K562 (cell line): Measurements from ENCODE around the gene RIMKLB. TPM values are rescaled to one million over a fixed set of nuclear protein-coding genes. Genes with fewer than 3 reads are reported as not detected.

Experiments
- ATAC-seq: fragments of 200-7000 bp; cut with Tn5 transposase; 3 replicates; pipeline ENCODE4 v1.9.1; 2020; ENCODE audit warnings: moderate library complexity
- BruUV-seq: library from RNA; stranded (reverse); fragments of 400-500 nt; replicated peaks from 2 replicates; lab custom pipeline; 2021; lab: Mats Ljungman, UMichigan
- CTCF ChIA-PET: fragments of 300-600 bp; formaldehyde crosslinking; extraction: SDS; loops from one replicate; lab custom pipeline; 2021; ENCODE audit warnings: low intra/inter-chr PET ratio; lab: Yijun Ruan, JAX
- POLR2A ChIA-PET: fragments of 300-600, 350-650 bp; sonication (Branson Sonifier 250); formaldehyde crosslinking; extraction: SDS; loops from one replicate; lab custom pipeline; 2021; ENCODE audit warnings: antibody characterized with exemption, inconsistent platforms; lab: Yijun Ruan, JAX
- DNase-seq, 4 experiments: peaks; one replicate each; pipeline versions ENCODE4 v3.0.0 to v3.0.0-alpha.2; 2011 to 2018; ENCODE audit warnings: low spot score in 3 of 4, mixed read lengths in 3 of 4; ENCODE audit errors: extremely low read depth in 1 of 4
- FAIRE-seq: peaks from 2 replicates; lab custom pipeline; 2011; peaks lifted over from hg19 to GRCh38; lab: Jason Lieb, UNC
- H2AFZ ChIP-seq: 2 replicates; pipeline ENCODE4 v1.6.0; 2011; ENCODE audit warnings: low read depth, low read length, control low read depth, inconsistent platforms
- H3K27ac ChIP-seq: fragments of 200-600 bp; 3 replicates; pipeline ENCODE4 v1.8.0; 2011; ENCODE audit warnings: low read depth, mild to moderate bottlenecking, control low read depth, inconsistent platforms, low read length, moderate library complexity, mixed read lengths; ENCODE audit errors: extremely low read depth
- H3K27me3 ChIP-seq, 2 experiments: fragments of 300-600 bp in 1 of 2; 2 replicates in 1 of 2; 3 replicates in 1 of 2; pipeline versions ENCODE4 v1.6.0 to v1.8.0; 2011; ENCODE audit warnings: inconsistent platforms in 2 of 2, low read length in 2 of 2, mild to moderate bottlenecking in 1 of 2, mixed read lengths in 1 of 2, moderate library complexity in 1 of 2; ENCODE audit not compliant: control insufficient read depth in 2 of 2, insufficient read depth in 2 of 2
- H3K36me3 ChIP-seq: fragments of 300-600 bp; 3 replicates; pipeline ENCODE4 v1.8.0; 2011; ENCODE audit warnings: mild to moderate bottlenecking, low read length, inconsistent platforms; ENCODE audit not compliant: control insufficient read depth, insufficient read depth
- H3K4me1 ChIP-seq, 2 experiments: fragments of 200-600 bp in 1 of 2; replicated peaks in 1 of 2; 2 replicates in 1 of 2; 3 replicates in 1 of 2; pipeline versions ENCODE4 v1.5.1 to v1.8.0; 2011; ENCODE audit warnings: inconsistent platforms in 2 of 2, low read length in 2 of 2, mild to moderate bottlenecking in 1 of 2, mixed read lengths in 1 of 2, moderate library complexity in 1 of 2; ENCODE audit not compliant: control insufficient read depth in 2 of 2, insufficient read depth in 2 of 2
- H3K4me2 ChIP-seq: 2 replicates; pipeline ENCODE4 v1.6.1; 2011; ENCODE audit warnings: low read length, control low read depth, inconsistent platforms, mixed read lengths; ENCODE audit not compliant: insufficient read depth
- H3K4me3 ChIP-seq: fragments of 200-600 bp; sonication (generic), shearing (Covaris generic); 2 replicates; pipeline ENCODE4 v1.5.1; 2016; ENCODE audit warnings: control low read depth, inconsistent platforms
- H3K79me2 ChIP-seq: fragments of 200-600 bp; 3 replicates; pipeline ENCODE4 v1.8.0; 2011; ENCODE audit warnings: low read length, inconsistent platforms; ENCODE audit not compliant: control insufficient read depth, insufficient read depth
- H3K9ac ChIP-seq, 2 experiments: 2 replicates each; pipeline versions ENCODE4 v1.6.0 to v1.6.1; 2011; ENCODE audit warnings: low read depth in 2 of 2, low read length in 2 of 2, control low read depth in 1 of 2, inconsistent platforms in 1 of 2, mild to moderate bottlenecking in 1 of 2, mixed read lengths in 1 of 2; ENCODE audit not compliant: insufficient read depth in 1 of 2
- H3K9me1 ChIP-seq: one replicate; pipeline ENCODE4 v1.6.0; 2011; ENCODE audit warnings: inconsistent platforms, mild to moderate bottlenecking, low read length, moderate library complexity; ENCODE audit not compliant: control insufficient read depth, insufficient read depth
- H3K9me3 ChIP-seq: replicated peaks from 2 replicates; pipeline ENCODE4 v1.5.1; 2011; ENCODE audit warnings: low read depth, low read length, inconsistent platforms; ENCODE audit not compliant: control insufficient read depth, insufficient read depth
- H4K20me1 ChIP-seq: replicated peaks from 2 replicates; pipeline ENCODE4 v1.6.1; 2011; ENCODE audit warnings: low read length, inconsistent platforms, mixed read lengths; ENCODE audit not compliant: control insufficient read depth, insufficient read depth
- CGGBP1 ChIP-seq: fragments of 250-450 bp; sonication (Bioruptor Pico); IDR thresholded peaks from 2 replicates; pipeline ENCODE4 v1.9.0; 2021; ENCODE audit warnings: mild to moderate bottlenecking
- E2F6 ChIP-seq, 2 experiments: IDR thresholded peaks; 2 replicates each; pipeline ENCODE4 v1.6.1; 2011; ENCODE audit warnings: borderline replicate concordance in 1 of 2, control low read depth in 1 of 2, low read depth in 1 of 2, low read length in 1 of 2, mild to moderate bottlenecking in 1 of 2, mixed read lengths in 1 of 2, moderate library complexity in 1 of 2; ENCODE audit not compliant: insufficient read depth in 1 of 2, insufficient read length in 1 of 2, poor library complexity in 1 of 2, severe bottlenecking in 1 of 2; ENCODE audit errors: extremely low read depth in 1 of 2
- EGR1 ChIP-seq: fragments of 450-650 bp; conservative IDR thresholded peaks from 2 replicates; pipeline ENCODE4 v1.6.1; 2017; ENCODE audit warnings: mild to moderate bottlenecking
- MTA2 ChIP-seq: fragments of 450-650 bp; IDR thresholded peaks from 2 replicates; pipeline ENCODE4 v1.6.1; 2016; ENCODE audit warnings: low read depth
- NCOA2 ChIP-seq, 2 experiments: fragments of 450-650 bp; IDR thresholded peaks; 2 replicates each; pipeline ENCODE4 v1.6.1; 2018; ENCODE audit warnings: mild to moderate bottlenecking in 2 of 2, moderate library complexity in 1 of 2; ENCODE audit not compliant: partially characterized antibody in 2 of 2
- NONO ChIP-seq, 2 experiments: fragments of 200-400 bp in 1 of 2; fragments of 450-650 bp in 1 of 2; formaldehyde crosslinking in 1 of 2; IDR thresholded peaks; 2 replicates each; pipeline ENCODE4 v1.6.1; 2017; ENCODE audit warnings: low read depth in 2 of 2, mild to moderate bottlenecking in 2 of 2, moderate library complexity in 2 of 2, low read length in 1 of 2
- RBM25 ChIP-seq: fragments of 200-400 bp; formaldehyde crosslinking; IDR thresholded peaks from 2 replicates; pipeline ENCODE4 v1.6.1; 2018; ENCODE audit warnings: low read length, low read depth, moderate library complexity; ENCODE audit not compliant: severe bottlenecking
- SETDB1 ChIP-seq: IDR thresholded peaks from one replicate; pipeline ENCODE4 v1.6.1; 2012; ENCODE audit warnings: low read length, control low read depth, inconsistent platforms
- SMARCC2 ChIP-seq: fragments of 450-650 bp; IDR thresholded peaks from 2 replicates; pipeline ENCODE4 v1.6.1; 2017; ENCODE audit warnings: antibody characterized with exemption, moderate library complexity, mild to moderate bottlenecking, low read depth
- WHSC1 ChIP-seq: IDR thresholded peaks from one replicate; pipeline ENCODE4 v1.6.1; 2012; ENCODE audit warnings: low read length, control low read depth, inconsistent platforms
- ZNF232 ChIP-seq: sonication (generic); formaldehyde crosslinking; IDR thresholded peaks from 2 replicates; pipeline ENCODE4 v1.8.0; 2022; ENCODE audit warnings: mild to moderate bottlenecking, missing genetic modification reagents
- ZNF239 ChIP-seq: fragments of 250-450 bp; sonication (Bioruptor Pico); IDR thresholded peaks from 2 replicates; pipeline ENCODE4 v1.4.0; 2020; ENCODE audit warnings: mild to moderate bottlenecking
- ZNF551 ChIP-seq: fragments of 250-450 bp; sonication (Bioruptor Pico); IDR thresholded peaks from 2 replicates; pipeline ENCODE4 v1.5.0; 2021; ENCODE audit warnings: mild to moderate bottlenecking, moderate library complexity
- ZNF639 ChIP-seq, 2 experiments: fragments of 200-800 bp in 1 of 2; sonication (Bioruptor generic) in 1 of 2; sonication (generic) in 1 of 2; formaldehyde crosslinking in 1 of 2; IDR thresholded peaks in 1 of 2; conservative IDR thresholded peaks in 1 of 2; 2 replicates each; pipeline versions ENCODE4 v1.5.0 to v1.6.1; 2016 to 2020; ENCODE audit warnings: missing compliant biosample characterization in 1 of 2, missing genetic modification characterization in 1 of 2, missing genetic modification reagents in 1 of 2
- ZNF717 ChIP-seq: fragments of 250-450 bp; sonication (Bioruptor Pico); IDR thresholded peaks from 2 replicates; pipeline ENCODE4 v1.5.0; 2021
- WGBS: fragments of 100-300 bp; shearing (Covaris generic); methylation state at CpG from one replicate; pipeline ENCODE4 v1.1.6; 2016; ENCODE audit warnings: low coverage, mixed read lengths; ENCODE audit not compliant: insufficient coverage; ENCODE audit errors: missing lambda C conversion rate; 5-methylcytosine and 5-hydroxymethylcytosine counted together
- in situ Hi-C: fragments of 300-500 bp; cut with MboI; formaldehyde crosslinking; loops from 4 replicates; pipeline ENCODE4 v1.15.0; 2018; ENCODE audit warnings: inconsistent platforms, mixed read lengths
- intact Hi-C: fragments of 100-400 bp; cut with micrococcal nuclease; formaldehyde crosslinking; loops from 2 replicates; pipeline ENCODE4 v1.14.2; 2022
- polyA plus RNA-seq, 8 experiments: library from polyadenylated mRNA; depleted of rRNA in 4 of 8; stranded (reverse) in 5 of 8; unstranded in 3 of 8; fragments of >200 nt; fragmentation: Nextera tagmentation in 2 of 8; fragmentation: Illumina TruSeq in 1 of 8; extraction: Ambion mirVana in 2 of 8; extraction: Trizol in 1 of 8; gene quantifications; 2 replicates each; pipeline versions ENCODE4 v1.2.1 to v1.2.3, GENCODE V29; 2011 to 2014; ENCODE audit warnings: inconsistent platforms in 1 of 8, missing spikeins in 1 of 8
- total RNA-seq, 7 experiments: library from RNA; depleted of rRNA in 6 of 7; stranded (reverse); fragments of >200 nt in 6 of 7; fragmentation: Illumina TruSeq in 2 of 7; extraction: Trizol in 2 of 7; gene quantifications; 2 replicates each; pipeline versions ENCODE4 v1.2.1 to v1.2.3, GENCODE V29; 2011 to 2021; ENCODE audit warnings: low replicate concordance in 1 of 7
- TF ChIP-seq, protein P1 (sequence below): fragments of 450-650 bp; conservative IDR thresholded peaks from 2 replicates; pipeline ENCODE4 v1.6.1; 2016; ENCODE audit warnings: missing genetic modification characterization, low read depth, mild to moderate bottlenecking, missing compliant biosample characterization, moderate library complexity

RIMKLB gene
- total and polyA plus RNA-seq, 9 of the 15 experiments (the other 6 are each of a cell fraction or from before 2014, with no cell fraction given): 6.5 to 22.8 (median 17.2) TPM

GRCh38 chr12:8771072-8771471, 73.3 kb downstream of the RIMKLB start:
- no peaks in the 10 kb centered on the region for H3K27me3 ChIP-seq

More at GRCh38 chr12:8771072-8771471, 73.3 kb downstream of the RIMKLB start:
- no peak for DNase-seq
- H3K4me1 ChIP-seq: no peaks in the 10 kb centered on the region; a peak in 2 of 5 replicates
- TF ChIP-seq CGGBP1 (no peak), ZNF239 (CRISPR knock-in tag) (no peak), NONO (IDR thresholded peaks at IDR 0.05; ENCODE audit: low read depth in 2 of 2, low read length in 1 of 2) (no peak), SMARCC2 (no peak), ZNF717 (CRISPR knock-in tag) (no peak), NCOA2 (IDR thresholded peaks at IDR 0.05; ENCODE audit: partially characterized antibody in 2 of 2) (no peak), MTA2 (no peak), ZNF639 (CRISPR knock-in tag; conservative IDR thresholded peaks at IDR 0.05 in 1 of 2, IDR thresholded peaks at IDR 0.05 in 1 of 2) (no peak), EGR1 (no peak), RBM25 (no peak), ZNF232 (CRISPR knock-in tag) (no peak), ZNF551 (CRISPR knock-in tag) (no peak), E2F6 (IDR thresholded peaks at IDR 0.05; ENCODE audit: borderline replicate concordance in 1 of 2, extremely low read depth in 1 of 2, insufficient read depth in 1 of 2, insufficient read length in 1 of 2, low read depth in 1 of 2, low read length in 1 of 2, poor library complexity in 1 of 2, severe bottlenecking in 1 of 2) (no peak), SETDB1 (no peak), WHSC1 (no peak)
- TF ChIP-seq, protein P1, sequence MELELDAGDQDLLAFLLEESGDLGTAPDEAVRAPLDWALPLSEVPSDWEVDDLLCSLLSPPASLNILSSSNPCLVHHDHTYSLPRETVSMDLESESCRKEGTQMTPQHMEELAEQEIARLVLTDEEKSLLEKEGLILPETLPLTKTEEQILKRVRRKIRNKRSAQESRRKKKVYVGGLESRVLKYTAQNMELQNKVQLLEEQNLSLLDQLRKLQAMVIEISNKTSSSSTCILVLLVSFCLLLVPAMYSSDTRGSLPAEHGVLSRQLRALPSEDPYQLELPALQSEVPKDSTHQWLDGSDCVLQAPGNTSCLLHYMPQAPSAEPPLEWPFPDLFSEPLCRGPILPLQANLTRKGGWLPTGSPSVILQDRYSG (tag): no peak
- TF ChIP-seq, all 486 proteins: peak for 0
- Histone ChIP-seq H3K79me2 (no peaks in the 10 kb centered on the region; the same call in 2 of the 3 replicates), H3K27ac (no peak overlapping the region), H2AFZ (no peak overlapping the region), H3K9ac (no peak overlapping the region), H3K4me3 (no peak overlapping the region), H3K4me2 (no peak overlapping the region), H3K36me3 (peaks cover 19% of the 10 kb centered on the region; the same call in 1 of the 3 replicates), H3K9me1 (no peaks in the 10 kb centered on the region), H4K20me1 (no peaks in the 10 kb centered on the region), H3K9me3 (no peaks in the 10 kb centered on the region)
- no TSS peak for BruUV-seq
- no peak for ATAC-seq
- POLR2A ChIA-PET: no interaction called here
- CTCF ChIA-PET: no interaction called here
- intact Hi-C loops (no loop called here), in situ Hi-C loops (no loop called here)
- WGBS: 88% methylated on average over 1 of the region's 1 CpG
- FAIRE-seq: no peak
